Fibroblast of lung (primary cell): Measurements from ENCODE around the gene AP4B1. TPM values are rescaled to one million over a fixed set of nuclear protein-coding genes. Genes with fewer than 3 reads are reported as not detected.
"Not testable (repeated sequence)": the region's sequence is repeated elsewhere in the genome, so short reads cannot be mapped to it uniquely, and the experiment has no call there.

Experiments
- DNase-seq, 2 donors: peaks; one replicate each; pipeline versions ENCODE4 v3.0.0 to v3.0.0-alpha.2; 2010; ENCODE audit warnings: low read depth in 2 of 2
- H2AFZ ChIP-seq: 2 replicates; pipeline ENCODE4 v1.5.1; 2012; ENCODE audit warnings: low read length, control low read depth, inconsistent platforms
- H3K27ac ChIP-seq: 2 replicates; pipeline ENCODE4 v1.5.1; 2011; ENCODE audit warnings: low read length, control low read depth; ENCODE audit not compliant: insufficient read depth
- H3K27me3 ChIP-seq: 2 replicates; pipeline ENCODE4 v1.5.1; 2011; ENCODE audit warnings: mild to moderate bottlenecking, low read length; ENCODE audit not compliant: control insufficient read depth, insufficient read depth
- H3K36me3 ChIP-seq: 2 replicates; pipeline ENCODE4 v1.5.1; 2011; ENCODE audit warnings: low read length; ENCODE audit not compliant: control insufficient read depth, insufficient read depth
- H3K4me1 ChIP-seq: 2 replicates; pipeline ENCODE4 v1.5.1; 2011; ENCODE audit warnings: low read length; ENCODE audit not compliant: control insufficient read depth, insufficient read depth; ENCODE audit errors: extremely low read depth
- H3K4me2 ChIP-seq: 2 replicates; pipeline ENCODE4 v1.5.1; 2011; ENCODE audit warnings: low read length, control low read depth; ENCODE audit not compliant: insufficient read depth; ENCODE audit errors: extremely low read depth
- H3K4me3 ChIP-seq, 4 experiments: fragments of 200-600 bp in 1 of 4; sonication (generic) in 1 of 4; replicated peaks in 1 of 4; 2 replicates each; pipeline ENCODE4 v1.5.1; 2011 to 2016; ENCODE audit warnings: low read length in 4 of 4, low read depth in 3 of 4, mild to moderate bottlenecking in 3 of 4, control low read depth in 2 of 4, inconsistent platforms in 1 of 4, mixed read lengths in 1 of 4; ENCODE audit not compliant: insufficient read depth in 1 of 4; ENCODE audit errors: control extremely low read depth in 1 of 4
- H3K79me2 ChIP-seq: 2 replicates; pipeline ENCODE4 v1.5.1; 2012; ENCODE audit warnings: mild to moderate bottlenecking, low read length, inconsistent platforms; ENCODE audit not compliant: control insufficient read depth, insufficient read depth
- H3K9ac ChIP-seq: 2 replicates; pipeline ENCODE4 v1.5.1; 2011; ENCODE audit warnings: mild to moderate bottlenecking, low read length, control low read depth; ENCODE audit not compliant: insufficient read depth
- H3K9me3 ChIP-seq: 2 replicates; pipeline ENCODE4 v1.5.1; 2012; ENCODE audit warnings: low read depth, low read length; ENCODE audit not compliant: control insufficient read depth, insufficient read depth
- H4K20me1 ChIP-seq: 2 replicates; pipeline ENCODE4 v1.5.1; 2011; ENCODE audit warnings: low read length; ENCODE audit not compliant: control insufficient read depth, insufficient read depth; ENCODE audit errors: extremely low read depth
- CTCF ChIP-seq, 2 donors: IDR thresholded peaks in 1 of 2; conservative IDR thresholded peaks in 1 of 2; 1 replicate in 1 of 2; 2 replicates in 1 of 2; pipeline ENCODE4 v1.5.1; 2011 to 2012; ENCODE audit warnings: low read length in 2 of 2, control low read depth in 1 of 2, inconsistent platforms in 1 of 2, low read depth in 1 of 2, mild to moderate bottlenecking in 1 of 2
- EZH2 ChIP-seq: IDR thresholded peaks from 2 replicates; pipeline ENCODE4 v1.5.1; 2012; ENCODE audit warnings: low read length, control low read depth, mild to moderate bottlenecking; ENCODE audit errors: missing control alignments
- polyA plus RNA-seq, 2 donors: library from polyadenylated mRNA; depleted of rRNA in 1 of 2; stranded (reverse) in 1 of 2; unstranded in 1 of 2; fragments of >200 nt; gene quantifications; 2 replicates each; pipeline ENCODE4 v1.2.1, GENCODE V29; 2011 to 2012; ENCODE audit warnings: missing spikeins in 1 of 2
- total RNA-seq: library from RNA; depleted of rRNA; stranded (reverse); fragments of >200 nt; gene quantifications from 2 replicates; pipeline ENCODE4 v1.2.1, GENCODE V29; 2014

Gene AP4B1
- total and polyA plus RNA-seq, 2 donors (not counting 1 experiment from before 2014, with no cell fraction given) = 11.7 to 16.8 TPM

- H3K27me3 ChIP-seq = no peaks in the 10 kb centered on the region
- no peak overlapping the region for H3K27ac ChIP-seq
- H3K4me2 ChIP-seq = no peak overlapping the region
- no peaks in the 10 kb centered on the region for H3K9me3 ChIP-seq
- H3K36me3 ChIP-seq = no peaks in the 10 kb centered on the region
- DNase-seq = peak in 1 of 2 donors; percentile 10
- no peaks in the 10 kb centered on the region for H4K20me1 ChIP-seq
- H2AFZ ChIP-seq = no peak overlapping the region
- H3K4me3 ChIP-seq = no peak overlapping the region
- peaks cover 14% of the 10 kb centered on the region for H3K79me2 ChIP-seq
- no peaks in the 10 kb centered on the region for H3K4me1 ChIP-seq
- TF ChIP-seq CTCF (conservative IDR thresholded peaks at IDR 0.05 in 1 of 2, IDR thresholded peaks at IDR 0.05 in 1 of 2; ENCODE audit: low read depth in 1 of 2, low read length in 2 of 2) (peak; percentile 41), EZH2 (no peak)
- H3K9ac ChIP-seq = no peak overlapping the region
These were observed 44.4 kb upstream of the AP4B1 start for GRCh38 chr1:113949007-113949406.

DNA sequence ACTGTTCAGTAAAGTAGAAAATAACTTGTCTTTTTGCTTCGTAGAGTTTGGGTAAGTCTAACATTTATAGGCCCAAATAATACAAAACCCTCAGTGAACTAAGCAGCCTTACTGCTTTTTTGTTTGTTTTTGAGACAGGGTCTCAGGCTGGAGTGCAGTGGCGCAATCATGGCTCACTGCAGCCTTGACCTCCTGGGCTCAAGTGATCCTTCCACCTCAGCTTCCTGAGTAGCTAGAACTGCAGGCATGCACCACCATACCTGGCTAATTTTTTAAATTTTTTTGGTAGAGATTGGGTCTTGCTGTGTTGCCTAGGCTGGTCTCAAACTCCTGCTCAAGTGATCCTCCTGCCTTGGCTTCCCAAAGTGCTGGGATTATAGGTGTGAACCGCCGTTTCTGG lies 43.6 kb upstream of the AP4B1 start:
- H3K9me3 ChIP-seq, H3K4me2 ChIP-seq, H3K4me1 ChIP-seq, H3K36me3 ChIP-seq, H4K20me1 ChIP-seq, H3K27me3 ChIP-seq, DNase-seq, H3K27ac ChIP-seq, H3K9ac ChIP-seq, H3K4me3 ChIP-seq, H2AFZ ChIP-seq: not testable (repeated sequence)
- H3K79me2 ChIP-seq = peaks cover 14% of the 10 kb centered on the region

GRCh38 chr1:113947388-113948107 lies 42.9 kb upstream of the AP4B1 start:
- TF ChIP-seq EZH2 = no peak
- no peak for TF ChIP-seq CTCF (conservative IDR thresholded peaks at IDR 0.05 in 1 of 2, IDR thresholded peaks at IDR 0.05 in 1 of 2; ENCODE audit: low read depth in 1 of 2, low read length in 2 of 2)
- no peak overlapping the region for H2AFZ ChIP-seq
- H3K79me2 ChIP-seq = peaks cover 14% of the 10 kb centered on the region

More at GRCh38 chr1:113947388-113948107, 42.9 kb upstream of the AP4B1 start:
- peak; percentile 1 to 2 for DNase-seq
- Histone ChIP-seq H3K27me3 (no peaks in the 10 kb centered on the region), H3K27ac (no peak overlapping the region), H3K4me2 (no peak overlapping the region), H4K20me1 (no peaks in the 10 kb centered on the region), H3K9me3 (no peaks in the 10 kb centered on the region), H3K4me3 (no peak overlapping the region), H3K36me3 (no peaks in the 10 kb centered on the region), H3K4me1 (no peaks in the 10 kb centered on the region), H3K9ac (no peak overlapping the region)
